H9 (cell line): ENCODE measurements around the gene CEP120. TPM values are rescaled to one million over a fixed set of nuclear protein-coding genes. Genes with fewer than 3 reads are reported as not detected.

Experiments
- DNase-seq: peaks from one replicate; pipeline ENCODE4 v3.0.0-alpha.2; 2017
- H2AFZ ChIP-seq: one replicate; pipeline ENCODE4 v1.6.1; 2013; ENCODE audit warnings: mild to moderate bottlenecking, low read length, control low read depth, moderate library complexity
- H2AK5ac ChIP-seq: 2 replicates; pipeline ENCODE4 v1.6.1; 2013; ENCODE audit warnings: low read length, control low read depth, mixed read lengths; ENCODE audit not compliant: insufficient read length
- H2BK120ac ChIP-seq: one replicate; pipeline ENCODE4 v1.6.1; 2013; ENCODE audit warnings: low read depth, mild to moderate bottlenecking, low read length, control low read depth, inconsistent platforms; ENCODE audit not compliant: poor library complexity, severe bottlenecking
- H2BK12ac ChIP-seq: 2 replicates; pipeline ENCODE4 v1.6.1; 2013; ENCODE audit warnings: low read length, control low read depth, mixed read lengths, low read depth; ENCODE audit not compliant: insufficient read length
- H2BK15ac ChIP-seq: 2 replicates; pipeline ENCODE4 v1.6.1; 2013; ENCODE audit warnings: low read depth, low read length, control low read depth
- H2BK20ac ChIP-seq: one replicate; pipeline ENCODE4 v1.6.1; 2013; ENCODE audit warnings: low read depth, mild to moderate bottlenecking, low read length, control low read depth, inconsistent platforms; ENCODE audit not compliant: poor library complexity, severe bottlenecking
- H2BK5ac ChIP-seq: 2 replicates; pipeline ENCODE4 v1.6.1; 2013; ENCODE audit warnings: low read length, control low read depth, mixed read lengths; ENCODE audit not compliant: insufficient read length
- H3K14ac ChIP-seq: 2 replicates; pipeline ENCODE4 v1.6.1; 2013; ENCODE audit warnings: low read length, control low read depth; ENCODE audit not compliant: insufficient read depth
- H3K18ac ChIP-seq: 2 replicates; pipeline ENCODE4 v1.6.1; 2013; ENCODE audit warnings: low read depth, mild to moderate bottlenecking, mixed read lengths, low read length, control low read depth; ENCODE audit not compliant: insufficient read length
- H3K23ac ChIP-seq: 2 replicates; pipeline ENCODE4 v1.6.1; 2013; ENCODE audit warnings: low read length, control low read depth, mixed read lengths, low read depth; ENCODE audit not compliant: insufficient read length
- H3K23me2 ChIP-seq: 2 replicates; pipeline ENCODE4 v1.6.1; 2013; ENCODE audit warnings: low read depth, mild to moderate bottlenecking, mixed read lengths, low read length, control low read depth; ENCODE audit not compliant: insufficient read length, poor library complexity, severe bottlenecking
- H3K27ac ChIP-seq: 2 replicates; pipeline ENCODE4 v1.5.1; 2013; ENCODE audit warnings: low read length, control low read depth, mixed read lengths, low read depth; ENCODE audit not compliant: insufficient read length
- H3K27me3 ChIP-seq: 2 replicates; pipeline ENCODE4 v1.6.1; 2013; ENCODE audit warnings: low read length, control low read depth, inconsistent platforms; ENCODE audit not compliant: insufficient read depth
- H3K4ac ChIP-seq: 2 replicates; pipeline ENCODE4 v1.6.1; 2013; ENCODE audit warnings: low read depth, mild to moderate bottlenecking, control low read depth, inconsistent platforms, low read length, moderate library complexity
- H3K4me1 ChIP-seq: 2 replicates; pipeline ENCODE4 v1.6.1; 2013; ENCODE audit warnings: low read length, control low read depth, inconsistent platforms; ENCODE audit not compliant: insufficient read depth
- H3K4me2 ChIP-seq: 2 replicates; pipeline ENCODE4 v1.6.1; 2013; ENCODE audit warnings: low read length, control low read depth, mixed read lengths; ENCODE audit not compliant: insufficient read length, insufficient read depth
- H3K56ac ChIP-seq: 2 replicates; pipeline ENCODE4 v1.6.1; 2013; ENCODE audit warnings: low read depth, mild to moderate bottlenecking, mixed read lengths, low read length, control low read depth; ENCODE audit not compliant: insufficient read length
- H3K79me1 ChIP-seq: 2 replicates; pipeline ENCODE4 v1.6.1; 2013; ENCODE audit warnings: low read depth, mild to moderate bottlenecking, moderate library complexity, low read length, control low read depth, inconsistent platforms; ENCODE audit not compliant: insufficient read depth, poor library complexity, severe bottlenecking
- H3K79me2 ChIP-seq: 2 replicates; pipeline ENCODE4 v1.6.1; 2013; ENCODE audit warnings: low read length, control low read depth, inconsistent platforms; ENCODE audit not compliant: insufficient read depth
- H3K9ac ChIP-seq: 2 replicates; pipeline ENCODE4 v1.6.1; 2013; ENCODE audit warnings: low read length, control low read depth, mixed read lengths; ENCODE audit not compliant: insufficient read length; ENCODE audit errors: extremely low read depth
- H3K9me3 ChIP-seq: one replicate; pipeline ENCODE4 v1.6.1; 2013; ENCODE audit warnings: low read depth, low read length, inconsistent platforms; ENCODE audit not compliant: control insufficient read depth
- H3T11ph ChIP-seq: one replicate; pipeline ENCODE4 v1.6.1; 2013; ENCODE audit warnings: mild to moderate bottlenecking, low read length, control low read depth, inconsistent platforms
- H4K20me1 ChIP-seq: one replicate; pipeline ENCODE4 v1.6.1; 2013; ENCODE audit not compliant: control insufficient read depth, insufficient read length, insufficient read depth
- H4K5ac ChIP-seq: 2 replicates; pipeline ENCODE4 v1.6.1; 2013; ENCODE audit warnings: low read depth, mild to moderate bottlenecking, mixed read lengths, low read length, control low read depth; ENCODE audit not compliant: insufficient read length
- H4K8ac ChIP-seq: replicated peaks from 2 replicates; pipeline ENCODE4 v1.6.1; 2013; ENCODE audit warnings: low read length, control low read depth, mixed read lengths, low read depth; ENCODE audit not compliant: insufficient read length
- H4K91ac ChIP-seq: 2 replicates; pipeline ENCODE4 v1.6.1; 2013; ENCODE audit warnings: low read depth, mild to moderate bottlenecking, moderate library complexity, mixed read lengths, low read length, control low read depth; ENCODE audit not compliant: insufficient read length
- H3K27ac Mint-ChIP-seq, 3 experiments: 2 replicates in 2 of 3; 3 replicates in 1 of 3; pipeline ENCODE4 v1.8.0; 2020 to 2021; ENCODE audit warnings: mixed read lengths in 3 of 3, mild to moderate bottlenecking in 1 of 3, moderate library complexity in 1 of 3
- H3K27me3 Mint-ChIP-seq: 2 replicates; pipeline ENCODE4 v1.8.0; 2021; ENCODE audit warnings: low read depth, mild to moderate bottlenecking, moderate library complexity, mixed read lengths
- H3K36me3 Mint-ChIP-seq, 3 experiments: 2 replicates in 2 of 3; 3 replicates in 1 of 3; pipeline ENCODE4 v1.8.0; 2020 to 2021; ENCODE audit warnings: low read depth in 3 of 3, mixed read lengths in 3 of 3; ENCODE audit not compliant: insufficient read depth in 1 of 3
- H3K4me1 Mint-ChIP-seq, 2 experiments: 2 replicates each; pipeline ENCODE4 v1.8.0; 2020; ENCODE audit warnings: mixed read lengths in 2 of 2
- H3K4me3 Mint-ChIP-seq, 2 experiments: 2 replicates in 1 of 2; 3 replicates in 1 of 2; pipeline ENCODE4 v1.8.0; 2020 to 2021; ENCODE audit warnings: mild to moderate bottlenecking in 2 of 2, mixed read lengths in 2 of 2, moderate library complexity in 1 of 2
- H3K9me3 Mint-ChIP-seq, 2 experiments: 2 replicates in 1 of 2; 3 replicates in 1 of 2; pipeline ENCODE4 v1.8.0; 2020; ENCODE audit warnings: mild to moderate bottlenecking in 2 of 2, mixed read lengths in 2 of 2, moderate library complexity in 1 of 2
- CTCF ChIP-seq: fragments of 200-600 bp; sonication (generic); conservative IDR thresholded peaks from 3 replicates; pipeline ENCODE4 v1.8.0; 2021; ENCODE audit warnings: antibody characterized with exemption, mild to moderate bottlenecking
- WGBS: extraction: QIAGEN DNeasy Blood & Tissue Kit; methylation state at CpG from one replicate; pipeline ENCODE4 v1.1.7; 2013; ENCODE audit warnings: missing lambda C conversion rate, low lambda C conversion rate, mixed read lengths; ENCODE audit not compliant: insufficient read length; ENCODE audit errors: extremely low coverage; 5-methylcytosine and 5-hydroxymethylcytosine counted together
- total RNA-seq: library from RNA; stranded (reverse); gene quantifications from 2 replicates; pipeline ENCODE4 v1.2.1, GENCODE V29; 2021

The CEP120 gene
- total RNA-seq, 1 experiment from 2014 or later = 22.5 TPM

DNA sequence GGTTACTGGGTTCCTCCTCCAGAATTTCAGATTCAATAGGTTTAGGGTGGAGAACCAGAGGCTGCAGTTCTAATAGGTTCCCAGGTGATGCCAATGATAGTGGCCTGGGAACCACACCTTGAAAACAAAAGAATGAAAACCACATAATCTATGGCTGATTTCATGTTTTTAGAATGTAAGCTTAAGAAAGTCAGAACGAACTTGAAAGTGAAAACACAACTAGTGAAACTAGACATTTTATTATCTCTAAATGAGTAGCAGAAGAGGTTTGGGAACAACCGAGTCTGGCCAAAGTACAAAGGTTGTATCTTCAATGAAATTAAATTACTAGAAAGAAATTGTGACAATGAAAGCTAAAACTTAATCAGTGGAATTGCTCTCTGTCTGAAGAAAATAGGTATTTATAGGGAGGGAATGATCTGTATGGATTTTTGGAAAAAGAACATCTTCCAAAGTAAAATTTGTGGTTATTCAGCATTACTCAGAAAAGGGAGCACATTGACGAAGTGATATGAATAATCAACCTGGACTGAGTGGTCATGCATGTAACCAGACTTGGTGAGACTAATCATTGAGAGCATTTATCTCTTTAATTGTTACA lies 24.9 kb upstream of the CEP120 start:
- Histone ChIP-seq H3K79me1 (no peaks in the 10 kb centered on the region), H3T11ph (no peak overlapping the region), H3K23ac (no peak overlapping the region), H4K20me1 (no peaks in the 10 kb centered on the region), H2BK12ac (no peak overlapping the region), H3K23me2 (no peaks in the 10 kb centered on the region), H2AK5ac (no peak overlapping the region), H3K27me3 (no peaks in the 10 kb centered on the region), H3K4me2 (no peak overlapping the region), H4K8ac (no peak overlapping the region), H2BK120ac (no peak overlapping the region), H2AFZ (no peak overlapping the region), H4K5ac (no peak overlapping the region), H3K79me2 (0 out of 2 replicates have a peak, but pooled peaks cover 1% of the 10 kb centered on the region), H2BK15ac (no peak overlapping the region), H2BK5ac (no peak overlapping the region), H3K14ac (no peak overlapping the region), H3K27ac (no peak overlapping the region), H3K9ac (no peak overlapping the region), H4K91ac (no peak overlapping the region), H3K4ac (no peak overlapping the region), H3K18ac (no peak overlapping the region), H3K4me1 (no peaks in the 10 kb centered on the region), H2BK20ac (no peak overlapping the region), H3K9me3 (no peaks in the 10 kb centered on the region), H3K56ac (no peak overlapping the region)
- TF ChIP-seq CTCF = no peak
- DNase-seq = no peak
- no peaks in the 10 kb centered on the region for H3K9me3 Mint-ChIP-seq
- H3K27ac Mint-ChIP-seq = no peak overlapping the region
- H3K4me3 Mint-ChIP-seq = no peak overlapping the region
- no CpG with 5 or more reads among the region's 3 CpGs for WGBS
- H3K4me1 Mint-ChIP-seq = peaks cover 8% of the 10 kb centered on the region in 2 experiments; a peak in 3 of 4 replicates
- H3K36me3 Mint-ChIP-seq = no peaks in the 10 kb centered on the region
- no peaks in the 10 kb centered on the region for H3K27me3 Mint-ChIP-seq
